ENCODE results near the gene GLRB.

GLRB gene

GRCh38 chr4:157221426-157221894, 145.5 kb downstream of the GLRB start:
- H3K4me3 ChIP-seq (ENCODE audit: low read length) = no peak overlapping the region
- DNase-seq (ENCODE audit: low read depth, low spot score) = no peak
